GM18508 (cell line): ENCODE results near the gene EHBP1L1.

Experiments
- ATAC-seq: cut with Tn5 transposase; IDR thresholded peaks from one replicate; pipeline ENCODE4 v1.9.1; 2021; ENCODE audit warnings: moderate number of reproducible peaks; ENCODE audit not compliant: insufficient read depth, unreplicated experiment

The EHBP1L1 gene

DNA sequence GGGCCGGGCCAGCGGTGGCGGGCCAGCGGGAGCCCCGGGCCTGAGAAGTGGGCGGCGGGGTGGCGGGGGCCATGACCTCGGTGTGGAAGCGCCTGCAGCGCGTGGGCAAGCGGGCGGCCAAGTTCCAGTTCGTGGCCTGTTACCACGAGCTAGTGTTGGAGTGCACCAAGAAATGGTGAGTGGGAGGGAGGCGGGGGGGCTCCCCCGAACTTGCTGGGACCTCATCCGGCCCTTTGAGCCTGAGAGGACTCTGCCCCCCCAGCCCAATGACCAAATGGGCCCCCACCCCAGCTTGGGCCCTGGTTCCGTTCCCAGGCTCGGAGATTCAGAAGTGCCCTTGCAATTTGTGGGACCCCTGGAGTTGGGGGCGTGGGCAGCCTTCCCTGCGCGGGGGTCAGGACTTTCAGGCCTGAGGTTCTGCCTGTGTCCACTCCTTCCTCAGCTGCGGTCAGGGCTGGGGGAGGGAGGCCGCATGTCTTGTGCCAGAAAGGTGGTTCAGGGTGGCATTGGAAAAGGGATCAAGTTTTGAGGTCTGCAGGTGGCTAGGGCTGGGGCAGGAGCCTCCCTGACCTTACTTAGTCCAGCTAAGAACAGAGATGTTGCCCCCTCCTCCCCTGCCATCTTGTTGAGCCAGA is 496 bp downstream of the EHBP1L1 start:
- ATAC-seq = no peak

DNA sequence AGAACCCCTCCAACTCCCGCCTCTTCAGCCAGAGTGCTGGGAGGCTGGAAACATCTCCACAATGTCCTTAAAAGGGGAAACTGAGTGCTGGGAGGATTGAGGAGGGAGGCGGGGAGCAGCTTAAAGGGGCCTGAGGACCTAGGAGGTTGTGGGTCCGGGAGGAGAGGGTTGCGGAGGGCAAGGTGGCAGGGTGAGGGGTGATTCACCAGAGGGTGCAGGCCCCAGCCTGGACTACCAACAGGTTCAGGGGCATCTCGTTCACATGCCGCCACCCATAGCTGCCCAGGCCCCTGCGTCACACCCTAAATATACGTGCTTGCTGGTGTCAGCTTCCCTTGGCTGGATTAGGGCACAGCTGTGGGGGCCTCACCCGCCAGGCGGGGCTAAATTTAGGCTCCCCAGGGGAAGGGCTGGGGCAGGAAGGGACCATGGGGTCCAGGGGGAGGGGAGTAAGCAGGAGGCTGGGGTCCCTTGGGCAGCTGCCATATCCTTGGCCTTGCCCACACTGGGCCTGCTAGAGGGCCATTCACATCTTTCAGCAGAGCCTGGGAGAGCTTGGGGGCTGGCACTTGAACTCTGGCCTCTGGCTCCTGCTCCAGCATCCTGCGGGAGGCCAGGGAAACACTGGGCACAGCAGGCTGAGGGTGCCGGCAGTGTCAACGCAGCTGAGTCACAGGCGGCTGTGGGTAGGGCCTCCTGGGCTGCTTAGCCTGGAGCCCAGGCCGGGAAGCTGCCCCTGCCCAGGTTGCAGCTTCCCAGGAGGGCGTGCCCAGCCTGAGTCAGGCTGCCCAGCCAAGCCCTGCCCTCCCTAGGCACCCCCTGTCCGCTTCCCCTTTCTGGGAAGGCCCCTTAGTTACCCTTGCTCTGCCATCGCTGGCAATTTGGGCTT is 1.3 kb downstream of the EHBP1L1 start:
- ATAC-seq = no peak

DNA sequence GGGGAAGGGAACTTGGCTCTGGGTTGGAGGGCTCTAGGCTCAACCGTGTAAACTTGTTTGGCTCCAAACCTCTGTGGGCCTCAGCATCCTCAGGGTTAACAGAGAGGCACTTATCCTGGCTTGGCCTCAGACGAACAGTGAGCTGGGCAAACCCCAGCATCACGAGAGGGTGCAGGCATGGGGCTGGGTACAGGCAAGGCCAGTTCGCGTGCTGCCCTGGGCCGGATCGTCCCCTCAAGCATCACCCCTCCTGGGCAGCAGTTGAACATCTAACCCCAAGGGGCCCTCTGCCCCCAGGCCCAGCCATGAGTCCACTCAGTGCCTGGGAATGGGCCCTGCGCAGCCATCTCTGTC is 1.9 kb downstream of the EHBP1L1 start:
- ATAC-seq = no peak

DNA sequence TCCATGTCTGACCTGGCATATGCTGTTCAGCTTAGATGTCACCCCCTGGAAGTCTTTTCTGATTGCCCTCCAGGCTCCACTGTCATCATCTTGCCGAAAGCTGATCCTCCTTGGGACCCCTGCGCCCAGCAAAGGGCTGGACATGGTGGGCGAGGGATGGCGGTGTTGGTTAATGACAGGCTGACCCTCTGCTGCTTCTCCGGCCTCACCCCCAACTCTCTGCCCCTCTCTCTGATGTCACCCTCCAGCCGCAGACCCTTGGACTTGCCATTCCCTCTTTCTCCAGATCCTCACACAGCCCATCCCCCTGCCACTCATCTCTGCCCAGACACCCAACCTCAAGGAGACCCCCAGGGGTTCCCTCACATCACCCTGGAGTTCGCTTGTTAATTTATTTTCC is 2.3 kb downstream of the EHBP1L1 start:
- no peak for ATAC-seq

DNA sequence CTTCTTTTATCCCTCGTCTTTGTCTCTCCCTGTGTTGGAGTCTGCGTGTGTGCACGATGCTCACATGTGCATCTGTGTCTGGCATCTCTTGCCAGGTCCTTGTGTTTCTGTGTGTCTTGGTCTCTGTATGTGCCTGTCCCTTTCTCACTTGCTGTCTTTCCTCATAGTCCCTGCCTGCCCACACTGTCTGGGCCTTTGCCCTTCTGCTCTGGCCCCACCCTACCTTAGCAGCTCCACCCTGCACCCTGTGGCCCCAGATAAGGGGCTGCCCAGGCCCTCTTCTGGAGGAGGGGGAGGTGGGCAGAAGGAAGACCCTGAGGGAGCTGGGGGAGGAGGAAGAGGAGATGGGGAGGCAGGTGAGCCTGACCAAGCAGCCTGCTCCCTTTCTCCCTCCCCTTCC is 2.8 kb downstream of the EHBP1L1 start:
- ATAC-seq = no peak

DNA sequence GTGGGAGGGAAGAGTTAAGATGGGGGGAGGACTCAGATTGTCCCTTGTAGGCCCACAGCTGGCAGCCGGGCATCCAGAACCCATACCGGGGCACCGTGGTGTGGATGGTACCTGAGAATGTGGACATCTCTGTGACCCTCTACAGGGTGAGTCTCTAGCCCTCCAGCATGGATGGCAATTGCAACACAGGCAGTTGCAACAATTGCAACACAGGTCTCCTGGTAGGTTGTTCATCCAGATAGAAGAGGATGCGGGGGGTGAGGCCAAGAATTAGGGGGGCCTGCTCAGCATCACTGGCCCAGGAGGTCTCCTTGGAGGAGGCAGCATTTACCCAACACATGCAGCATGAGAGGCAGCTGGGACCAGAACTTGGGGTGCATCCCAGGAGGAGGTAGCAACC is 3.4 kb downstream of the EHBP1L1 start:
- no peak for ATAC-seq

DNA sequence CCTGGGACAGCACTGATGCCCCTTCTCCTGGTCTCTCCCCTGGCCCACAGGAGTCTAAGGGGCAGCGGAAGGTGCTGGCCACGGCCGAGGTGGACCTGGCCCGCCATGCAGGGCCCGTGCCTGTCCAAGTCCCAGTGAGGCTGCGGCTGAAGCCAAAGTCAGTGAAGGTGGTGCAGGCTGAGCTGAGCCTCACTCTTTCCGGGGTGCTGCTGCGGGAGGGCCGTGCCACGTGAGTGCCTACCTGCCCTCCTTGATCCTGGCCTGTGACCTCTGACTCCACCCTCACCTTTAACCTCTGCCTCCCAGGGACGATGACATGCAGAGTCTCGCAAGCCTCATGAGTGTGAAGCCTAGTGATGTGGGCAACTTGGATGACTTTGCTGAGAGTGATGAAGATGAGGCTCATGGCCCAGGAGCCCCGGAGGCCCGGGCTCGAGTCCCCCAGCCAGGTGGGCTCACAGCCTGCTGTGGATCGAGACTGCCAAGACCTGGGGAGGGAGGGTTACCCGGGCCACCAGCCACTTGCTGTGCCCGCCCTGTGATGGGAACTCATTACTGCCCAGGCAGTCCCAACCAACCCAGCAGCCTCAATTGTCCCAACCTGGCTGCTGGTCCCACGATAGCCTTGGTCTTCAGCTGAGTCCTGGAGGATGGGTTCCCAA is 4.3 kb downstream of the EHBP1L1 start:
- ATAC-seq = no peak

DNA sequence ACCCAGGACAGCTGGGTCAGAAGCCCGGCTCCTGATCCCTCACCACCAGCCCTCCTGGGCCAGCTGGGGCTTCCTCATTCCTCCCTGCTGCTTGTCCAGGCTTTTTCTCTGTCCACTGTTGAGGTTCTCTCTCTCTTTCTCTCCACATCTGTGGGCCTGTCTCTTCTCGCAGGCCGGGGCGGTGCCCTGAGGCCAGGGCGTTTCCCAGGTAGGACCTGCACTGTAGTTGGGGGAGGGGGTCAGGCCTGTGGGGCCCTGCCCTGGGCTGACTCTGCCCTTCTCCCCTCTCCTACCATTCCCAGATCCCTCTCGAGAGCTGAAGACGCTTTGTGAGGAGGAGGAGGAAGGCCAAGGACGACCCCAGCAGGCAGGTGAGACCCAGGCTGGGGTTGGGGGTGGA is 4.9 kb downstream of the EHBP1L1 start:
- ATAC-seq = no peak

DNA sequence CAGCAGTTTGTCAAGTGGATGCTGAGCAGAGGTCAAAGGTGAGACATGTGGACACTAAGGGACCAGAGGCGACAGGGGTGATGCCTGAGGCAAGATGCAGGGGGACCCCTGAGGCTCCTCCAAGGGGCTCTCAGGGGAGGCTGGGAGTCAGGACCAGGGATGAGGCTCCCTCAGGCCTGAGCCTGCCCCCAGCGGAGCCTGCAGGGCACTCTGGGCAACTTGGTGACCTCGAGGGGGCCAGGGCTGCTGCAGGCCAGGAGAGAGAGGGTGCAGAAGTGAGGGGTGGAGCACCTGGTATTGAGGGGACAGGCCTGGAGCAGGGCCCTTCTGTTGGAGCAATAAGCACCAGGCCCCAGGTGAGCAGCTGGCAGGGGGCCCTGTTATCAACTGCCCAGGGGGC is 6.1 kb downstream of the EHBP1L1 start:
- ATAC-seq = no peak

DNA sequence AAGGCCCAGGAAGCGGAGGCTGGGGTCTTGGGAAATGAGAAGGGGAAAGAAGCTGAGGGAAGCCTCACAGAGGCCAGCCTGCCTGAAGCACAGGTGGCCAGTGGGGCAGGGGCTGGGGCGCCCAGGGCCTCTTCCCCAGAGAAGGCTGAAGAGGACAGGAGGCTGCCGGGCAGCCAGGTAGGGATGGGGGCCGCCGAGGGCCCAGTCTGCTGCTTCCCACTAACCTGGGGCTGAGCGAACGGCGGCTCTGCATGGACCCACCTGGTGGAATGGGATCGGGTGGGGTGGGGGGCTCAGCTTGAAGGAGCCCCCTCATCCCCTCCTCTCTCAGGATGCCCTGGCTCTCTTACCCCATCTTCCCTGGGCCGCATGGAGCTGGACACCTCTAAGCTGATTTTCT is 7.7 kb downstream of the EHBP1L1 start:
- ATAC-seq = no peak

DNA sequence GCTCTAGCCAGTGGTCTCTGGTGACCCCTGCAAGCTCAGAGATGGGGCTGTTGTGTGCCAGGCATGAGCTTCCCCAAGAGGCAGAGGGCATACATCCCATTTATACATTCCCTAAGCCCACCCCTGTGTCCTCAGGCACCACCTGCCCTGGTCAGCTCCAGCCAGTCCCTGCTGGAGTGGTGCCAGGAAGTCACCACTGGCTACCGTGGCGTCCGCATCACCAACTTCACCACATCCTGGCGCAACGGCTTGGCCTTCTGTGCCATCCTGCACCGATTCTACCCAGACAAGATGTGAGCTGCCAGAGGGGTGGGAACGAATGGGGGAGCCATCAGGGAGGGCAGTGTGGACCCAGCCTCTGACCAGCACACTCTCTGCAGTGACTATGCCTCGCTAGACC is 8.3 kb downstream of the EHBP1L1 start:
- ATAC-seq = no peak

DNA sequence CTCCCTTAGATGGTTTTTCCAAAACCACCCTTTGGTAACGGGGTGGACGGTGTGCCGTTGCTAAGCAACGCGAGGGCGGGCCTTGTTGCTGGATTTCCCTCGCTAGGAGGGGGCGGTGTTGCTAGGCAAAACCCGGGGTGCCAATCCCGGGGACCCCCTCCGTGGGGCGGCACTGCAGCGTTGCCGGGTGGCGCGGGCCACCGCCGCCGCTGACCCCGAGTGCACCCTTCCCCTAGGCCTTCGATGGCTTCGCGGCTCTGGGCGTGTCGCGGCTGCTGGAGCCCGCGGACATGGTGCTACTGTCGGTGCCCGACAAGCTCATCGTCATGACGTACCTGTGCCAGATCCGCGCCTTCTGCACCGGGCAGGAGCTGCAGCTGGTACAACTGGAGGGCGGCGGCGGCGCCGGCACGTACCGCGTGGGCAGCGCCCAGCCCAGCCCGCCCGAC is 8.9 kb downstream of the EHBP1L1 start:
- ATAC-seq = no peak

DNA sequence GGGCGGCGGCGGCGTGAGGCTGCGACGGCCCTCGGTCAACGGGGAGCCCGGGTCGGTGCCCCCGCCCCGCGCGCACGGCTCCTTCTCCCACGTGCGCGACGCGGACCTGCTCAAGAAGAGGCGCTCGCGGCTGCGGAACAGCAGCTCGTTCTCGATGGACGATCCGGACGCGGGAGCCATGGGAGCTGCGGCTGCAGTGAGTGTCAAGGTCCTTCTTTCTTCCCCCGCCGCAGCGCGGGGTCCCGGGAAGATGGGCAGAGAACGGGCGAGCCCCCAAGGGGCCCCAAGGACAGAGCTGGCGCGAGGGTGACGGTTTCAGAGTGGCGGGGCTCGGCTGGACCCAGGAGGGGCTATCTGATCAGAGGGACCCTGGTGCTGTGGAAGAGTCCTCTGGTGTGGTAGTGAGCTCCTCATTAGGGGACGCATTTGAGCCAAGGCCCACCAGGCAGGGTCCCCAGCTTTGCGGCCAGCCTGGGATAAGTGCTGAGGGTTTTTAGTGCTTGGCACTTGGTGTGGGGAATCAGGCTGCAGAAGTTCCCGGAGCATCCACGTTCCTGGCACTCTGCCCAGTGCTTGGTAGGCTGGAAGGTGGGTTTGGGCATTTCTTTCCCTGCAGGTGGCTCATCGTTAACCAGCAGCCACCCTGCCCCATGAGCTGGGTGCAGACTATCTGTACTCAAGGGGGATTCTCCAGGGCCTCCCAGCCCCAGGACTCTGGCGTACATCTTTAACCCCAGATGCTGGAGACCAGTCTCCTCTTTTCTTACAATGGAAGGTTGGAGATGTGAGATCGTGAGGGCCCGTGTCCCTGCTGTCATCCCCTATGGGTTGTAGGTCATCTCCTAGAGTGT is 9.8 kb downstream of the EHBP1L1 start:
- no peak for ATAC-seq

DNA sequence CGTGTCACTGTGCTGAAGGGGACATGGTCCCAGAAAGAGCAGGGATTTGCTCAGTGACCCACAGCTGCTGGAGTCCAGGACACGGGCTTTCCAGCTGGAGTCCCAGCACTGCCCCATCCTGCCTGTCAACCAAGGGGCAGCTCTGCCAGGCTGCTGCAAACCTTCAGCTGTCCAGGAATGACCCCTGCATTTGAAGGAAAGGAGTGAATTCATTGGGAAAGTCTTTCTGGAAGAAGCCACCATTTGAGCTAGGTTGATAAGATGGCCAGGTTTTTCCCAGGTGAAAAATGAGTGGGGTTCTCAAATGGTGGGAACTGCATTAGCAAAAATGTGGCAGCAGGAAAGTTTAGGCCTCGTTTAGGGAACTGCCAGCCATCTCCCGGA is 10.4 kb downstream of the EHBP1L1 start:
- ATAC-seq = no peak

DNA sequence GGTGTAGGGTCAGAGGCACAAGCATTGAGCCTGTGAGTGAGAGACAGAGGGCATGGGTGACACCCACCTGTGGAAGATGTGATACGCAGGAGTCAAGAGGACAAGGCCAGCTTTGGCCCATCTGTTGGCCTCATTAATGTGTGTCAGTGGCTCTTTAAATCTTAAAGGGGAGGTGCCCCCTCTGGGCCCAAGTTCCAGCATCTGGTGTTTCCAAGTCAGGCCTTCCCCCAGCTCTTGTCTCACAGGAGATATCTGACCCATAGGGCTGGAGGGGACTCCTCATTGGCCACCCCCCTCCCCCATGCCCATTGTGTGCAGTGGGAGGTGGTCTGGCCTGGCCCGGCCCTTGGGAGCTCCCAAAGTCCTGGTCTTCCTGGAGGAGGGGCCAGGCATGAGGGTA is 10.8 kb downstream of the EHBP1L1 start:
- ATAC-seq = no peak

DNA sequence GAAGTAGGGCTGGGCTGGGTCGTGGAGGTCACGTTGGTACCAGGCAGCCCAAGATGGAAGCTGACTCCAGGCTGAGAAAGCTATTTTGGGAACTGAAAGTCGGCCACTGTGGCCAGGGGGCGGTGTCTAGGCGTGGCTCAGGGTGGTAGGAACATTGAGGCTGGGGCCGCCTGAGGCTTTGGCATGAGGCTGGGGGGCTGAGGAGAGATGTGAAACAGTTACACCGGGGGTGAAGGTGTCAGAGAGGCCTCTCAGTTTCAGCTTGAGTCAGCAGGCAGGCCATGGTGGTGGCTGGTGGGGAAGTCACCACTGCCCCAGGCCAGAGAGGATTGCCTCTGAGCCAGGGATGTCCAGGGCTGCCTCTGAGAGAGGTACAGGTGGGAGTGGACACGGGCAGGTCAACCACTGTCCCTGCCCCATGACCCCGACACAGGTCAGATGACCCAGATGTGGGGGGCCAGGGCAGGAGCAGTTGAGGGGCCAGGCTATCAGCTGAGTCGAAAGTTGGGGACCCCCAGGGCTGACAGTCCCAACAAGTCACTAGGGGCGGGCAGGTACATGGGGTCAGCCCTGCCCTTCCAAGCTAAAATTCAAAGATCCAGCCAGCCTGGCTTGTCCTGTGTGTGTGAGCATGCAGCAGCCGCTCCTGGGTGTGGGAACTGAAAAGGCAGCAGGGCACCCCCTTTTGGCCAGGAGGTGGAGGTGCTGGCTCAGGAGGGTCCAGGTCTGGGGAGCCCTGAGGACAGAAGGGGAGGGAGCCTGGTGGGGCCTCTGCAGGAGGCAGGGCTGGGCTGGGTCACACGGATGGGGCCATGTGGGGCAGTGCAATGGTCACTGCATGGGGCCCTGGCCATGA is 12.6 kb downstream of the EHBP1L1 start:
- ATAC-seq = peak; percentile 46

DNA sequence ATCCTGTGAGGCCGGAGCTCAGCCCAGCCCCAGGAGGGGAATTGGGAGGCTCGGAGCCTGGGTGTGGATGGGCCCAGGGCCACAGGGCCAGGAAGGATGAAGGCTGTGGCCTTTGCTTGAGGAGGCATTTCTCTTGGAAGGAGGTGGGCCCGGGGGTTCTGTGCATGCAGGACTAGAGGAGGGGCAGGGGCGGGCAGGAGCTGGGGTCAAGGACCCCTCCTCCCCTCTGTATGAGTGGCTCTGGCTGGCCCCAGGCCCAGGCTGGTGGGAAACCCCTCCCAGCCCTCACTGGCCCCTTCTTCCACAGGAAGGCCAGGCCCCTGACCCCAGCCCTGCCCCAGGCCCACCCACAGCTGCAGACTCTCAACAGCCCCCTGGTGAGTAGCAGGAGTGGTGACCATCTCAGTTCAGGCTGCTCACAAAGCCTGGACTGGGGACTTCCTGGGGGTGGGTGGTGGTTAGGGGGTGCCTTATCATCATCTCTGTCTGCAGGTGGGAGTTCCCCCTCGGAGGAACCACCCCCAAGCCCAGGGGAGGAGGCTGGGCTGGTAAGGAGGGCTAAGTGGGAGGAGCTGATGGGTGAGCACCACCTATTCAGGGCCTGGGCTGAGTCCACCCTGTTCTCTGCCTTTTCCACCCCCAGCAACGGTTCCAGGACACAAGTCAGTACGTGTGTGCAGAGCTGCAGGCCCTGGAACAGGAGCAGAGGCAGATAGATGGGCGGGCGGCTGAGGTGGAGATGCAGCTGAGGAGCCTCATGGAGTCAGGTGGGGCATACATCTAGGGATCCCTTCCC is 13.8 kb downstream of the EHBP1L1 start:
- no peak for ATAC-seq

DNA sequence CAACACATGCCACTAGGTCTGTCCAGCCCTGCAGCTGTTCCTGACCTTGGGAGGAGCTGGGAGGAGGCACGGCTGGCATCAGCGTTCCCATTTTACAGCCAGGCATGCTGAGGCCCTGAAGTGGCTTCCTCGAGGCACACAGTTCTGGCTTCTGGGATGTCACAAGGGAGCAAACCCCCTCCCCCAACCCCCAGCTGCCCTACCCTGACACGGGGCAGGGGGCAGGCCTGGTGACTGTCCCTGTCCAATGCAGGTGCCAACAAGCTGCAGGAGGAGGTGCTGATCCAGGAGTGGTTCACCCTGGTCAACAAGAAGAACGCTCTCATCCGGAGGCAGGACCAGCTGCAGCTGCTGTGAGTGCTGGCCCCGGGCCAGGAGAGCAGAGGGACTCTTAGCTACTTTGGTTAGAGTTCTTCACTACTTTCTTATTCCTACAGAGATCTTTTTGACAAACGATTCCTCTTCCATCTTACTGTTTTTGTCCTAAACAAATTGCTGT is 14.4 kb downstream of the EHBP1L1 start:
- ATAC-seq = no peak
